Measurements from ENCODE around the gene LLGL2.

DNA sequence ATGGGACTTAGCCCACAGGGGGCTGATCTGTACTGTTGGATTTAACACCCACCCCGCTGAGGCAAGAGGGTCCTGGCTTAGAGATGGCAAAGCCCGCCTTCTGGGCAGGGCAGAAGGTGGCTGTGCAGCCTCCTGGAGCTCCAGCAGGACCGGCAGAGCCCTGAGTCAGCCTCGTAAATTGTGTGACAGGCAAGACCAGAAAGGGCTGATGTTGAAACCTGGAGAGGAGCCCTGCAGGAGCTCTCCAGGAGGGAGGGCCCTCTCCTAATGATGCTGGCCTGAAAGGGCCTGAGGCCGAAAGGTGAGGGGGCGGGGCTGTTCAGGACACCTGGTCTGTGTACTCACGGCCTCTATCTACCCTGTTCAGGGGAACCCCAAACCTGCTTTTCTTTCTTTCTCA, 39.6 kb downstream of the LLGL2 start:
- TF ChIP-seq, protein P1, sequence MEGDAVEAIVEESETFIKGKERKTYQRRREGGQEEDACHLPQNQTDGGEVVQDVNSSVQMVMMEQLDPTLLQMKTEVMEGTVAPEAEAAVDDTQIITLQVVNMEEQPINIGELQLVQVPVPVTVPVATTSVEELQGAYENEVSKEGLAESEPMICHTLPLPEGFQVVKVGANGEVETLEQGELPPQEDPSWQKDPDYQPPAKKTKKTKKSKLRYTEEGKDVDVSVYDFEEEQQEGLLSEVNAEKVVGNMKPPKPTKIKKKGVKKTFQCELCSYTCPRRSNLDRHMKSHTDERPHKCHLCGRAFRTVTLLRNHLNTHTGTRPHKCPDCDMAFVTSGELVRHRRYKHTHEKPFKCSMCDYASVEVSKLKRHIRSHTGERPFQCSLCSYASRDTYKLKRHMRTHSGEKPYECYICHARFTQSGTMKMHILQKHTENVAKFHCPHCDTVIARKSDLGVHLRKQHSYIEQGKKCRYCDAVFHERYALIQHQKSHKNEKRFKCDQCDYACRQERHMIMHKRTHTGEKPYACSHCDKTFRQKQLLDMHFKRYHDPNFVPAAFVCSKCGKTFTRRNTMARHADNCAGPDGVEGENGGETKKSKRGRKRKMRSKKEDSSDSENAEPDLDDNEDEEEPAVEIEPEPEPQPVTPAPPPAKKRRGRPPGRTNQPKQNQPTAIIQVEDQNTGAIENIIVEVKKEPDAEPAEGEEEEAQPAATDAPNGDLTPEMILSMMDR (IDR thresholded peaks at IDR 0.05; ENCODE audit: low read length): no peak
- TF ChIP-seq EZH2phosphoT487 (IDR thresholded peaks at IDR 0.05; ENCODE audit: low read length): no peak

Measured in MM.1S (cell line).